ENCODE results near the gene FAM219A.
"Not testable (repeated sequence)": the region's sequence is repeated elsewhere in the genome, so short reads cannot be mapped to it uniquely, and the experiment has no call there.

The FAM219A gene

GRCh38 chr9:34482746-34483145 lies 24.4 kb upstream of the FAM219A start:
- DNase-seq = not testable (repeated sequence)

DNA sequence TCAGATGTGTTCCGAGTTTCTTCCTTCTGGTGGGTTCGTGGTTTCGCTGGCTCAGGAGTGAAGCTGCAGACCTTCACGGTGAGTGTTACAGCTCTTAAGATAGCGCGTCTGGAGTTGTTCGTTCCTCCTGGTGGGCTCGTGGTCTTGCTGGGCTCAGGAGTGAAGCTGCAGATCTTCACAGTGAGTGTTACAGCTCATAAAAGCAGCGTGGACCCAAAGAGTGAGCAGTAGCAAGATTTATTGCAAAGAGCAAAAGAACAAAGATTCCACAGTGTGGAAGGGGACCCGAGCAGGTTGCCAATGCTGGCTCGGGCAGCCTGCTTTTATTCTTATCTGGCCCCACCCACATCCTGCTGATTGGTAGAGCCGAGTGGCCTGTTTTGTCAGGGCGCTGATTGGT lies 23.2 kb upstream of the FAM219A start:
- DNase-seq = not testable (repeated sequence)

DNA sequence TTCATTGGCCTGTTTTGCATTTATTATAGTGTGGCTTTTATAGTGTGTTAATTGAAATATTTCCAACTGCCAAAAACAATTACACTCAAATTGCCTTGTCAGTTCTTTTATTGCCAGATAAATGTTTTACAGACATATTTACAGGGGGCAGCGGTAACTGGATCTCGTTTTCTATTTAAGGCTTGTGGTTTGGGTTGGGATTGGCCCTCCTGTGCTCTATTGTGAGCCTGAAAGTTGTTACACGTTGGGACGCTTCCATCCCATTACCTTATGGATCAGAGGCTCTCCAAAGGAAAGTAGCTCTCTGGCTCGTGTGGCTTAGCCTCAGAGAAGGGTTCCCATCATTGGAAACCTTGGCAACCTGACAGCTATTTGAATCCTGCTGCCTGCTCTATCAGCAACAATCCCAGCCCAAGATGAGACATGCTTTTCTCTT lies 21.1 kb upstream of the FAM219A start:
- DNase-seq = no peak

DNA sequence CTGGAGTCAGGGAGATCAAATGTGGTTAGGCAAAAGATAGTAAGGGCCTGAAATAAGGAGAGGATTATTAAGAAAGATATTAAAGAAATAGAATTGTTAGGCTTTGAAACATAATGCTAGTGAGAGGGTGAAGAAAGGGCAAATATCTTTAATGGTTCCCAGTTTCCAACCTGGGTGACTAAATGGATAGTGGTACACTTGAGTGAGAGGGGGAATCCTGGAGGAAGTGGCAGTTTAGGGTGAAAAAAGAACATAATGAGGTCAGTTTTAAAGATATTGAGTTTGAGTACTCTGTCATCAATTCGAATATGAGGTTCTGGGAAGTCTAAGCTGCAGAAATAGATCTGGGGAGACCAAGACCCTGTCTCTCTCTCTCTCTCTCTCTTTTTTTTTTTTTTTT lies 19.2 kb upstream of the FAM219A start:
- no peak for DNase-seq

DNA sequence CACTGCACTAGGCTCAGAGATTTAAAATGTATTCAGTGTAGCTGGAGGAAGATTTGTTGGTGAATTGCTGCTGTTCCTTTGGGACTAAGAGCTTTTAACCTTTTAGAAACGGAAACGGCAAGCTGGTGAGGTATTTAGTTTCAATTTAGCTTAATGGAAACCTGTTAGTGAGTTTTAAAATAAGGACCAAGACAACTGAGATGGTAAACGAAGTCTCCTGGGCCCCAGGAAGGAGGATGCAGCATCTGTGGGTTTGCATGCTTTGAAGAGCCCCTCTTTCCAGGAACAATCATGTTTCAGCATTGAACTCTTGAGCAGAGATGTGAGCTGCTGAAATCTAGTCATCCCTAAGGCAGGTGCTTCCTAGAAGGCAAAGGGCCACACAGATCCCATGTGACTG lies 16.7 kb upstream of the FAM219A start:
- peak; percentile 77 to 97 for DNase-seq

GRCh38 chr9:34465468-34465867 lies 7.1 kb upstream of the FAM219A start:
- no peak for DNase-seq

DNA sequence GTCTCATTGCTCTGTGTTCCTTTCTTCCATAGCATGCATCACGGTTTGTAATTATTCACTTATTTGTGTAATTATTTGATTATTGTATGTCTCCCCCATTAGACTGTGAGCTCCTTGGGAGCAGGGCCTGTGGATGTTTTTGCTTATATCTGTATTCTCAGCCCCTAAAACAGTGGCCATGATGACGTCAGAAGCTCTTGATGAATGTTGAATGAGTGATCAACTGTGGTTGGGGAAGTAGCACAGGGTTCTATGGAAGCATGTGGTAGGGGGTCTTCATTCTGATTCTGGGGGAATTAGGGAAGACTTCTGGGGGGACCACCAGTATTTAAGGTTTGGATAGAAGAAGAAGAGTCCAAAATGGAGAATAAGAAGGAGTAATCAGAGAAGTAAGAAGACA lies 6.2 kb upstream of the FAM219A start:
- DNase-seq = no peak

- DNase-seq = no peak
Observed at GRCh38 chr9:34463901-34464232, 5.5 kb upstream of the FAM219A start.

- no peak for DNase-seq
Observed at GRCh38 chr9:34463098-34463900, 4.9 kb upstream of the FAM219A start.

DNA sequence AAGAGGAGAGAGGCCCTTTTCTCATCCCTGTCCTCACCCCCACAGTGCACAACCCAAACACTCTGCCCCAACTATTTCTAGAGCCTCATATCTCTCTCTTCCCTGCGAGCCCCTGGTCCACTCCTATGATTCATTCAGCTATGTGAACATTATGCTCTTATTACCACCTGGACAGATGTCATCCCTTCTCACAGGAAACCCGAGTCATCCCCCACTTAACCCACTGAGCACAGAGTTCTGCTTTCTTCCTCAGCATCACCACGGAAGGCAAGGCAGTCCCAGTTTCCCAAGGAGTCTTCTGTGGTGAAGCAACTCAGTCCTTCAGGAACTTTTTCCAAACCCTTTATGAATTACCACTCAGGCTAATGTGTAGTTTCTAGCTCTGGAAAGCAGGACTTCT lies 1.6 kb upstream of the FAM219A start:
- DNase-seq = peak; percentile 28 to 68

DNA sequence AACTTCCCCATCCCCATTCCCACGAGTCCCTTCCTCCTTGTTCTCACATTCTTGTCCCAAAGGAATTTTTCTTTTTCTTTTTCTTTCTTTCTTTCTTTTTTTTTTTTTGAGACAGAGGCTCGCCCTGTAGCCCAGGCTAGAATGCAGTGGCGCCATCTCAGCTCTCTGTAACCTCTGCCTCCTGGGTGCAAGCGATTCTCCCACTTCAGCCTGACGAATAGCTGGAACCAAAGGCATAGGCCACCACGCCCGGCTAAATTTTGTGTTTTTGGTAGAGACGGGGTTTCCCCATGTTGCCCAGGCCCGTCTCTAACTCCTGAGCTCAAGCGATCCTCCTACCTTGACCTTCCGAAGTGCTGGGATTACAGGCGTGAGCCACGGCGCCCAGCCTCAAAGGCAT lies 986 bp upstream of the FAM219A start:
- no peak for DNase-seq

DNA sequence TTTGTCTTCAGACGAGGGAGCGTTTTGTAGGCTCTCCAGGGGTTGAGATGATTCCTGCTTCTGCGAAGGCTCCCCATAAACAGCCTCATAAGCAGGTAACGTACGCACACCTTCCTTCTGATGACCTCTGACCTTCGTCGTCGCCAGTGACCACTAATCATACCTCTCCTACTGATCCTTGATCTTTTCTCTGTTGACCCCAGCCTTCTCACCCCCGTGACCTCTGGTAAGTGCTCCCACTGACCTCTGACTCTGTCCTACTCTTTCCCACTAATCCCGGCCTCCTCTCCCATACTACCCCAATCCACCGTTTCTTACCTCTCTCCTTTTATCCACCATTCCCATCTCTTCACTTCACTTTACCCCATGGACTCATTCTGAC lies 580 bp upstream of the FAM219A start:
- DNase-seq = no peak

- DNase-seq = peak in 1 of 2 experiments; percentile 31
Observed at GRCh38 chr9:34457266-34458012, 931 bp downstream of the FAM219A start.

DNA sequence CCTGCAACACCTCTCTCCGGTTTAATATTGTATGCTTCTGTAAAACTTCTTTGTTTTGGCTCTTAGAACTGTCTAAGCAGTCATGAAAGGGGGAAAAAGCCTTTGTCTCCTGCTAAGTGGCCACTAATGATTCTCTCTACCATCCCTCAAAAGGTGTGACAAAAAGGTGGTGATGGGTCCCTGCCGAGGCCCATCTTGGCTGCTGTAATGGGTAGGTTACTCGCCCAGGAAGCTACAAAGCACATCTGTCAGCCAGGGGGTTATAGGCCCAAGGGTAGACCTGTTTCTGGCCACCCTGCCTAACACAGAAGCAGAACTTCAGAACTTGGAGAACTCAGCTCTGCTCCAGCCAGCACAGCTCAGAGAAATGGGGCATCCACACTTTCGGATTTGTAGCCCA lies 1.6 kb downstream of the FAM219A start:
- no peak for DNase-seq

DNA sequence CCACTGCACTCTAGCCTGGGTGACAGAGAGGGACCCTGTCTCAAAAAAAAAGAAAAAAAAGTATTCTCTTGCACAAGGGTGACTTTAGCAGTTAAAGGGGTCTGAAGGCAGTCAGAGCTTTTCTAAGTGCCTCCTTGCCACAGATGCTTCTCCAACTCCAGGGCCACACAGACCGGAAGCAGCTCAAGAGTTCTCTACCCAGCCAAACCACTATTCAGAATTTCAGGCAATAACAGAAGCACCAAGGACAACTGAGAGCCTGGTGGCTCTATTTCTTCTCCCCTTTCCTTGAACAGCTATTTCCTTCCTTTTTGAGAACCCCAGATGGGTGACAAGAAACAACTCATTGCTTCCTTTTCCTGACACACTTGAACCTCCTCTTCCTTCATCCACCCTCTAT lies 2.2 kb downstream of the FAM219A start:
- no peak for DNase-seq

- no peak for DNase-seq
Observed at GRCh38 chr9:34454571-34455065, 3.8 kb downstream of the FAM219A start.

- no peak for DNase-seq
Observed at GRCh38 chr9:34452568-34452967, 5.8 kb downstream of the FAM219A start.

DNA sequence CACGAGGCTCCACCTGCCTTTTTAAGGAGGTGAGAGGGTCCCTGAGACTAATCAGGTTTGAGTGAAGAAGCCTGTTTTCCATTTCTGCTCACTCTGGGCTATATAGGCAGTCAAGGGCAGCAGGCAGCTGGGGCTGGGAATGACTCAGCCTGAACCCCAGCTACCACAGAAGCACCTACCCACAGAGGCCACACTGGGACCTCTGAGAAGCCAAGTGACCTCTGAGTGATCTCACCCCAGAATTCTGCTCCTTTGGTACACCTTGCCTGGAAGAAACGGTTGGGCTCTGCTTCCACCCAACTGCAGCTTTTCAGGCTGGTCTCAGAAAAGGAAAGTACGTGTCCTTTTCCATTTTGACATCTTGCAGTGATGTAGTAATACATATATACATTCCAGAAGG lies 6.8 kb downstream of the FAM219A start:
- DNase-seq = no peak

GRCh38 chr9:34451135-34451534 lies 7.2 kb downstream of the FAM219A start:
- DNase-seq = no peak

DNA sequence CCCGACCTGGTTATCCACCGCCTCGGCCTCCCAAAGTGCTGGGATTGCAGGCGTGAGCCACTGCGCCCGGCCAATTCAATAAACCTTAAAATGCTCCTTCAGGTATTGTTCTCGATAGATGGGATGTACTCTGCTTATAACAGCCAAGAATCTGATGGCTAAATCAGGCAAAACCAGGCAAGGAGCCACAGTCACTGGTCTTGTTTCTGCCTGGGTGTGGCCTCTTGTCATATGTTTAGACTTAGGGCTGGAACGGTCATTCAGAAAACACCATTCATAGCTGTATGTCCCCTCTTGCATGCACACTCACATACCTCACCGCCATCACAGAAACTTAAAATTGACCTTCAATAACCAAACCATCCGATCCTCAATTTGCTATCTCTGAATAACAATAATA lies 7.7 kb downstream of the FAM219A start:
- DNase-seq = no peak

DNA sequence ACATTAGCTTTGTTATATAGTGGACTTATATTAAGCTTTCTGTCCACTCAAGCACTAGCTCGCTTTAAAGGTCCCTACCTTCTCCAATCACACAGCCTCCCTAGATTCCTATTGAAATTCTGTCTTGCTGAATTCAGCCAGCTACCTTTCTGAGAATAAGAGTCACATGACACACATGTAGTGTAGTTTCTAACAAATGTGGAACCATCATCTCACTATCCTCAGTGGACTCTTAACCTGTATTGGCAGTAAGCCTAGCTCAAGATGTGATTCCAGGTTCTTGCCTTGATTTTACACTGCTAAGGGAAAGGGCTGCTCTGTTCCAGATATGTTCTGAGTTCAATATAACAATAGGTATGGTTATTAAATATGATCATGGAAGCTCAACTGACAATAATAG lies 11.4 kb downstream of the FAM219A start:
- no peak for DNase-seq

DNA sequence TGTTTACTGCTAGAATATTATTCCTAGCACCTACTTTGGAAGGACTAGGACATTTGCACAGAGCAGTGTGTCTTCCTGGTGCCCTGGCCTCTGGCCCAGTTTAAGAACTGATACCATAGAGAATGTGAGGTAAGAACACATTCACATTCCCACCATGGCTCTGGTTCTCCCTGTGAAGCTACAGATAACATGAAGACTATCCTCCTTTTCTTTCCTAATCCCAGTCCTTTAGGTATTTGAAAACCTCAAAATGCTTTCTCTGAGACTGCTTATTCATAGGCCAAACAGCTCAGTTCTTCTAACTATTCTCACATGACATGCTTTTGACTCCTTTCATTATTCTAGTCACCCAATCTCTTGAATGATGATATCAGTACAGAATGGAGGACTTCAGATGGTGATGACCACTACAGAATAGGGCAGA lies 11.9 kb downstream of the FAM219A start:
- DNase-seq = no peak

- DNase-seq = no peak
Observed at GRCh38 chr9:34443976-34444375, 14.4 kb downstream of the FAM219A start.

GRCh38 chr9:34443533-34443932 lies 14.8 kb downstream of the FAM219A start:
- no peak for DNase-seq
